Esophagus squamous epithelium (tissue), 5 donors: ENCODE data around the gene TMPRSS3. TPM values are rescaled to one million over a fixed set of nuclear protein-coding genes. Genes with fewer than 3 reads are reported as not detected.

ENCODE experiments used
- DNase-seq: peaks from one replicate; lab custom pipeline; 2025; lab: John Stamatoyannopoulos, UW
- H3K27ac ChIP-seq, 4 donors: fragments of 200-600 bp; sonication (generic); one replicate each; pipeline ENCODE4 v1.5.1; 2016 to 2019; ENCODE audit warnings: mild to moderate bottlenecking in 1 of 4
- H3K27me3 ChIP-seq, 4 donors: fragments of 200-600 bp; sonication (generic); 1 replicate in 3 of 4; 2 replicates in 1 of 4; pipeline versions ENCODE4 v1.5.1 to v1.6.0; 2017 to 2021; ENCODE audit warnings: antibody characterized with exemption in 1 of 4
- H3K36me3 ChIP-seq, 3 donors: fragments of 200-600 bp; sonication (generic); one replicate each; pipeline ENCODE4 v1.5.1; 2016 to 2019
- H3K4me1 ChIP-seq, 3 donors: fragments of 200-600 bp; sonication (generic); one replicate each; pipeline ENCODE4 v1.5.1; 2017 to 2019
- H3K4me3 ChIP-seq, 4 donors: fragments of 200-600 bp; sonication (generic); 1 replicate in 3 of 4; 2 replicates in 1 of 4; pipeline ENCODE4 v1.5.1; 2016 to 2019; ENCODE audit warnings: mild to moderate bottlenecking in 2 of 4, moderate library complexity in 1 of 4
- H3K9me3 ChIP-seq, 3 donors: fragments of 200-600 bp; sonication (generic); one replicate each; pipeline ENCODE4 v1.5.1; 2016 to 2019
- POLR2A ChIP-seq, 4 donors: fragments of 450-650 bp; IDR thresholded peaks; one replicate each; pipeline ENCODE4 v1.6.1; 2017; ENCODE audit warnings: antibody characterized with exemption in 4 of 4, mild to moderate bottlenecking in 4 of 4, moderate library complexity in 3 of 4
- WGBS, 2 donors: methylation state at CpG; one replicate each; pipeline ENCODE4 v1.1.5; 2018; 5-methylcytosine and 5-hydroxymethylcytosine counted together
- intact Hi-C: fragments of 100-400 bp; cut with DNase I; formaldehyde crosslinking; loops from one replicate; pipeline ENCODE4 v1.15.0; 2022
- total RNA-seq, 4 donors: library from RNA; depleted of rRNA; stranded (reverse); fragments of >200 nt; gene quantifications; one replicate each; pipeline ENCODE4 v1.1.0, GENCODE V29; 2016
- TF ChIP-seq, protein P1 (sequence below), 6 experiments: fragments of 450-650 bp in 4 of 6; fragments of 200-600 bp in 2 of 6; sonication (generic) in 2 of 6; IDR thresholded peaks; one replicate each; pipeline ENCODE4 v1.5.1; 2016 to 2019; ENCODE audit warnings: antibody characterized with exemption in 6 of 6, mild to moderate bottlenecking in 4 of 6, moderate library complexity in 4 of 6
- donor health status: DM: yes; HTN: yes; CAD: no.

Gene TMPRSS3
- total RNA-seq, 4 donors from 2014 or later: 0.09 TPM; not detected in 3

DNA sequence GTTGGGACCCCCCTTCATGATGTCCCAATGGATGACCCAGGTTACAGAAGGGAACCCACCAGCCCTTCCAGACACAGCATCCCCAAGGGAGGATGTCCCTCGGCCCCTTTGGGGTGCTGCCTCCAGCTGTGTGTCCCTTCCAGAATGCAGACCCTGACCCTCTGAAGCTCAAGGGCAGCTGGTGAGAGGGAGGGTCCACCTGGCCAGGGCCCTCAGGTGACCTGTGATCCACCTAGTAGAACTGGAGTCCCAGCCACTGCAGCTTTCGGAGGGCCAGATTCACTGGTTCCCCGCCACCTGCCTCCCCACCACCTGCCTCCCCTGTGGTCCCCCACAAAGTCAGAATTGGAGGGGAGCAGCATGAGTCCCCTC is 19.9 kb downstream of the TMPRSS3 start:
- no peak overlapping the region for H3K27ac ChIP-seq
- no peaks in the 10 kb centered on the region for H3K9me3 ChIP-seq
- H3K27me3 ChIP-seq: peaks cover 0 to 61% (median 0%) of the 10 kb centered on the region in 4 donors
- H3K4me1 ChIP-seq: peaks cover 0 to 8% (median 0%) of the 10 kb centered on the region in 3 donors
- TF ChIP-seq, protein P1, sequence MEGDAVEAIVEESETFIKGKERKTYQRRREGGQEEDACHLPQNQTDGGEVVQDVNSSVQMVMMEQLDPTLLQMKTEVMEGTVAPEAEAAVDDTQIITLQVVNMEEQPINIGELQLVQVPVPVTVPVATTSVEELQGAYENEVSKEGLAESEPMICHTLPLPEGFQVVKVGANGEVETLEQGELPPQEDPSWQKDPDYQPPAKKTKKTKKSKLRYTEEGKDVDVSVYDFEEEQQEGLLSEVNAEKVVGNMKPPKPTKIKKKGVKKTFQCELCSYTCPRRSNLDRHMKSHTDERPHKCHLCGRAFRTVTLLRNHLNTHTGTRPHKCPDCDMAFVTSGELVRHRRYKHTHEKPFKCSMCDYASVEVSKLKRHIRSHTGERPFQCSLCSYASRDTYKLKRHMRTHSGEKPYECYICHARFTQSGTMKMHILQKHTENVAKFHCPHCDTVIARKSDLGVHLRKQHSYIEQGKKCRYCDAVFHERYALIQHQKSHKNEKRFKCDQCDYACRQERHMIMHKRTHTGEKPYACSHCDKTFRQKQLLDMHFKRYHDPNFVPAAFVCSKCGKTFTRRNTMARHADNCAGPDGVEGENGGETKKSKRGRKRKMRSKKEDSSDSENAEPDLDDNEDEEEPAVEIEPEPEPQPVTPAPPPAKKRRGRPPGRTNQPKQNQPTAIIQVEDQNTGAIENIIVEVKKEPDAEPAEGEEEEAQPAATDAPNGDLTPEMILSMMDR (IDR thresholded peaks at IDR 0.05): no peak
- no peak for TF ChIP-seq POLR2A (IDR thresholded peaks at IDR 0.05)
- no peak for DNase-seq
- 86 to 100% methylated on average over 1 to 2 of the region's 3 CpGs for WGBS, 2 donors
- intact Hi-C loops: no loop called here
- H3K36me3 ChIP-seq: no peaks in the 10 kb centered on the region
- no peak overlapping the region for H3K4me3 ChIP-seq

DNA sequence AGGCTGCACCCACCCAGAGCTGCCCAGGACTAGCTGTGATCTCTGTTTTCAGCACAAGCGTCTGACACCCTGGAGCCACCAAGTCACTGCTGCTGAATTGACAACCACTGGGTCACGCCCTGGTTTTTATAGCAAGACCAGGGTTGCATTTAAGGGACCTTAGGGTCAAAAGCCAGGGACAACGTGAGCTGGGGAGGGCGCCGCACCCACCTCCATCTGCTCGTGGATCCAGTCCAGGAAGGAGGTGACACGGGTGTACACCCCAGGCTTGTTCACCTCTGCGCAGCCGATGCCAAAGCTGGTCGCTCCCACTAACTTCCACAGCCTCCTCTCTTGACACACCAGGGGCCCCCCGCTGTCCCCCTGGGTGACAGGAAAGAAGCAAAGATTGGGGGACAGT is 20.3 kb downstream of the TMPRSS3 start:
- Histone ChIP-seq H3K9me3 (no peaks in the 10 kb centered on the region), H3K4me3 (no peak overlapping the region), H3K36me3 (no peaks in the 10 kb centered on the region), H3K4me1 (peaks cover 0 to 8% (median 0%) of the 10 kb centered on the region in 3 donors), H3K27me3 (peaks cover 0 to 63% (median 0%) of the 10 kb centered on the region in 4 donors), H3K27ac (no peak overlapping the region)
- no peak for DNase-seq
- 79% methylated on average over 6 of the region's 11 CpGs; no CpG with 5 or more reads in 1 of the 2 donors for WGBS, 2 donors
- intact Hi-C loops: no loop called here
- TF ChIP-seq, protein P1 (IDR thresholded peaks at IDR 0.05): no peak
- no peak for TF ChIP-seq POLR2A (IDR thresholded peaks at IDR 0.05)

DNA sequence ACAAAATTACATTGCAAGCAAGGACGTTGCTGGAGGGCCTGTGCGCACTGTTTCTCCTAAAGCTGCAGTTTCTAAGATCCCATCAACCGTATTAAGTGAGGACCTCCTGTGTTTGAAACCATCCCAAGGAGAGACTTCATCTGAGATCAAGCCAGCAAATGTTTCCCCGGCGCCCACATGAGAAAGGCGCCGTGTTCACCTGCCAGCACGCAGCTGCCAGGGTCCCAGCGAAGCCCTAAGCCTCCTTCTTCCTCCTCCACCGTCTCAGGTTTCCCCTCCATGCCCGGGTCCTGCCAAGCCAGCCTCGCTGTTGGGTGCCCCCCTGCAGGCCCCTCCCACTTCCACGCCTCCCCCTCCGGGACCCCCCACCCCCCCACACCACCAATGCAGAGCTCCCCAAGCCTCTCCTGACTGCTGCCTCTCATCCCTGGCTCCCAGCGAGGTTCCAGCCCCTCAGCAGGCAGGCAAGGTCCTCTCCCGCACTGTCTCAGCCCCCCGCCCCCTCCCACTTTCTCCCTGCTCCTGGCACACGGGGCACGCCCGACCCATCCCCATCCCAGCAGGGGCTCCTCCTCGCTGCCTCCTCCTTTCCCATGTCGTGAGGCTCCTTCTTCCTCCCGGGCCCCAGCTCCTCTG is 20.9 kb downstream of the TMPRSS3 start:
- no peak overlapping the region for H3K4me3 ChIP-seq
- intact Hi-C loops: no loop called here
- H3K4me1 ChIP-seq: peaks cover 0 to 8% (median 0%) of the 10 kb centered on the region in 3 donors
- 21 to 68% methylated on average over 3 to 12 of the region's 23 CpGs for WGBS, 2 donors
- TF ChIP-seq, protein P1 (IDR thresholded peaks at IDR 0.05): no peak
- no peak for TF ChIP-seq POLR2A (IDR thresholded peaks at IDR 0.05)
- H3K36me3 ChIP-seq: no peaks in the 10 kb centered on the region
- no peak overlapping the region for H3K27ac ChIP-seq
- H3K9me3 ChIP-seq: no peaks in the 10 kb centered on the region
- no peak for DNase-seq
- H3K27me3 ChIP-seq: peaks cover 0 to 65% (median 0%) of the 10 kb centered on the region in 4 donors

DNA sequence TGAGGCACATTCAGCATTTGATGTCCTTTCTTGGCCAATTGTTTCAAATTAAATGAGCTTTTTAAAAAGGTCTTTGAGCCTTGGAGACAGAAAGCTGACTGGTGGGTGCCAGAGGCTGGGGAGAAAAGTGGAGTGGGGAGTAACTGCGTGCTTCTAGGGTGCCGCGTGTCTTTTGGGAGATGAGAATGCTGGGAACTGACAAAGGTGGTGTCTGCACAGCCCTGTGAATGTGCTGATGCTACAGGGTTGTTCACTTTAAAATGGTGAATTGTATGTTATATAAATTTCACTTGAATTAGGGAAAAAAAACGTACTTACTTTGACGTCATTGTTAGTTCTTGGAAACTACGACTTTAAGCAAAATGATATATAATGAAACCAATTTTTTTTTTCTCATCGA is 21.4 kb downstream of the TMPRSS3 start:
- H3K4me1 ChIP-seq: peaks cover 0 to 8% (median 0%) of the 10 kb centered on the region in 3 donors
- DNase-seq: no peak
- H3K27me3 ChIP-seq: peaks cover 0 to 66% (median 0%) of the 10 kb centered on the region in 4 donors
- WGBS, 2 donors: 38 to 43% methylated on average over 7 of the region's 7 CpGs
- H3K36me3 ChIP-seq: no peaks in the 10 kb centered on the region
- H3K9me3 ChIP-seq: no peaks in the 10 kb centered on the region
- no peak overlapping the region for H3K4me3 ChIP-seq
- intact Hi-C loops: no loop called here
- H3K27ac ChIP-seq: no peak overlapping the region
- TF ChIP-seq, protein P1 (IDR thresholded peaks at IDR 0.05): no peak
- TF ChIP-seq POLR2A (IDR thresholded peaks at IDR 0.05): no peak

DNA sequence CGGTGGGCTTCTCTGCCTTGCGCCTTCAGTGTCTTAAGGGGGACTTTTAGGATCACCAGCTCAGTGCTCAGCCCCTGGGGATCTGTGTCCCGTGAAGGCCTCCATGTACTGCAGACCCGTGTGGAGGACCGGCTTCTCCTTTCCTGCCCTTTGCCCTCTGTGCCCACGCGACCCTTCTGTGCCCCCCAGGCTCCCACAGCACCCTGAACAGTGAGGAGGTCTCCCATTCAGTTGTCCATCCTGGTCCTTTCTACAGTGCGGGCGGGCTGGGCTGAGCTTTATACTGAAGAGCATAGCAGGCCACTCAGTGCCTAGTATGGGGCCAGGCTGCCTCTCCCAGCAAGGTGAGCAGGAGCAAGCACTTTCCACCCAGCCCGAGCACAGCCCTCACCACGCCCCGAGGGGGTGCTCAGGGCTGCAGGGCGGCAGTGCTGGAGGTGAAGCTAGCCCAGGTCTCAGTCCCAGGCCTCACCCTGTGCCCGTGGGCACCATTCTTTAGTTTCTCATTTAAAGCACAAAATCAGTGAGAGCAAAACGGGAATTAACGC is 21.9 kb downstream of the TMPRSS3 start:
- Histone ChIP-seq H3K4me1 (peaks cover 0 to 8% (median 0%) of the 10 kb centered on the region in 3 donors), H3K27ac (no peak overlapping the region), H3K36me3 (no peaks in the 10 kb centered on the region), H3K4me3 (no peak overlapping the region), H3K27me3 (peaks cover 0 to 69% (median 0%) of the 10 kb centered on the region in 4 donors), H3K9me3 (no peaks in the 10 kb centered on the region)
- DNase-seq: no peak
- intact Hi-C loops: no loop called here
- 10 to 71% methylated on average over 3 to 7 of the region's 16 CpGs for WGBS, 2 donors
- TF ChIP-seq, protein P1 (IDR thresholded peaks at IDR 0.05): no peak
- no peak for TF ChIP-seq POLR2A (IDR thresholded peaks at IDR 0.05)
